NCI-H748 (cell line): ENCODE data around the gene MX1.

ENCODE experiments used
- DNase-seq: peaks from one replicate; lab custom pipeline; 2025; ENCODE audit not compliant: unreplicated experiment; lab: John Stamatoyannopoulos, UW

Gene MX1

GRCh38 chr21:41458559-41458958 lies 32.5 kb downstream of the MX1 start:
- no peak for DNase-seq

- DNase-seq, result no peak
Observed at GRCh38 chr21:41459884-41460534, 34.0 kb downstream of the MX1 start.

GRCh38 chr21:41460578-41461527 lies 34.8 kb downstream of the MX1 start:
- peak; percentile 57 for DNase-seq

GRCh38 chr21:41465176-41465781 lies 39.2 kb downstream of the MX1 start:
- DNase-seq, result no peak

GRCh38 chr21:41466024-41466820 lies 40.2 kb downstream of the MX1 start:
- no peak for DNase-seq

GRCh38 chr21:41470054-41470453 lies 44.0 kb downstream of the MX1 start:
- no peak for DNase-seq

GRCh38 chr21:41472753-41473548 lies 46.9 kb downstream of the MX1 start:
- DNase-seq, result no peak

GRCh38 chr21:41475714-41476420 lies 49.8 kb downstream of the MX1 start:
- DNase-seq, result no peak

- DNase-seq, result peak; percentile 34
Observed at GRCh38 chr21:41477641-41478318, 51.7 kb downstream of the MX1 start.

- DNase-seq, result peak; percentile 34
Observed at GRCh38 chr21:41478319-41479177, 52.5 kb downstream of the MX1 start.

- DNase-seq, result no peak
Observed at GRCh38 chr21:41479686-41480085, 53.6 kb downstream of the MX1 start.

- no peak for DNase-seq
Observed at GRCh38 chr21:41480086-41480690, 54.1 kb downstream of the MX1 start.

GRCh38 chr21:41481191-41481590 lies 55.2 kb downstream of the MX1 start:
- no peak for DNase-seq

- no peak for DNase-seq
Observed at GRCh38 chr21:41482301-41482700, 56.3 kb downstream of the MX1 start.

GRCh38 chr21:41482980-41483379 lies 56.9 kb downstream of the MX1 start:
- no peak for DNase-seq

- DNase-seq, result no peak
Observed at GRCh38 chr21:41483415-41483814, 57.4 kb downstream of the MX1 start.

- no peak for DNase-seq
Observed at GRCh38 chr21:41483973-41484372, 57.9 kb downstream of the MX1 start.

GRCh38 chr21:41487082-41487481 lies 61.0 kb downstream of the MX1 start:
- no peak for DNase-seq
